Measurements from ENCODE around the gene ZNF785.
"Not testable (repeated sequence)": the region's sequence is repeated elsewhere in the genome, so short reads cannot be mapped to it uniquely, and the experiment has no call there.

The ZNF785 gene

GRCh38 chr16:30565526-30565925 lies 20.0 kb downstream of the ZNF785 start:
- FAIRE-seq = no peak

GRCh38 chr16:30562021-30562420 lies 23.5 kb downstream of the ZNF785 start:
- no peak for FAIRE-seq

GRCh38 chr16:30561089-30561816 lies 24.2 kb downstream of the ZNF785 start:
- FAIRE-seq = no peak

GRCh38 chr16:30559690-30560089 lies 25.8 kb downstream of the ZNF785 start:
- no peak for FAIRE-seq

GRCh38 chr16:30558789-30559377 lies 26.6 kb downstream of the ZNF785 start:
- FAIRE-seq = no peak

GRCh38 chr16:30557957-30558788 lies 27.3 kb downstream of the ZNF785 start, which contains the start of gene ZNF764:
TSS of gene ZNF764 (minus strand) at chr16:30558374. CDS start at chr16:30558182, 192 bp downstream.
- peak; percentile 95 for FAIRE-seq

GRCh38 chr16:30557707-30557956 lies 27.9 kb downstream of the ZNF785 start:
- FAIRE-seq = no peak

GRCh38 chr16:30556125-30556473 lies 29.4 kb downstream of the ZNF785 start:
- no peak for FAIRE-seq

GRCh38 chr16:30555315-30556124 lies 30.0 kb downstream of the ZNF785 start:
- FAIRE-seq = no peak

GRCh38 chr16:30554557-30555314 lies 30.8 kb downstream of the ZNF785 start:
- FAIRE-seq = no peak

GRCh38 chr16:30553393-30553899 lies 32.1 kb downstream of the ZNF785 start:
- no peak for FAIRE-seq

GRCh38 chr16:30552956-30553355 lies 32.5 kb downstream of the ZNF785 start:
- no peak for FAIRE-seq

GRCh38 chr16:30551781-30552180 lies 33.7 kb downstream of the ZNF785 start:
- FAIRE-seq = no peak

GRCh38 chr16:30548416-30549253 lies 36.9 kb downstream of the ZNF785 start:
- no peak for FAIRE-seq

- FAIRE-seq = no peak
These were observed 39.4 kb downstream of the ZNF785 start for GRCh38 chr16:30546115-30546514.

- no peak for FAIRE-seq
These were observed 42.4 kb downstream of the ZNF785 start for GRCh38 chr16:30543067-30543466.

GRCh38 chr16:30541502-30542329 lies 43.8 kb downstream of the ZNF785 start:
- FAIRE-seq = no peak

GRCh38 chr16:30540916-30541464 lies 44.5 kb downstream of the ZNF785 start:
- FAIRE-seq = not testable (repeated sequence)

- FAIRE-seq = not testable (repeated sequence)
These were observed 45.4 kb downstream of the ZNF785 start for GRCh38 chr16:30539986-30540526.

All from TTC549 (cell line).